ENCODE data around the gene CLDN7.

CLDN7 gene

DNA sequence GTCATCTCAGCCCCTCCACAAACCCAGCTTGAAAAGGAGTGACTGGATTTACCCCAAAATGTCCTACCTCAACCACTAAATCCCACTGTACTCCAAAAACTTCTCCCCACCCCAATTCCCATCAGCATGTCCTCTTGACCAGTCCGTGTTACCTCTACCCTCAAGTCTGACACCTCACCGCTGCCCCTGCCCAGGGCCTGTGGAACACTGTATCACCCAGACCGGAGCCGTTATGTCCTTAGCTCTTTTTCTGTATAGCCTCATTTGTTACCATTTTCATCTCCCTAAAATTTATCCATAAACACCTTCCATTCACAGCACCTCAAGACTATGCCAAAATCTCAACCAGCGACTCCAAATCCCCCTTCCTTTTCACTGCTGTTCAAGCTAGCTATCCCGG, 25.5 kb downstream of the CLDN7 start:
- no peak for DNase-seq (ENCODE audit: low read depth)

GRCh38 chr17:7235693-7236665, 26.3 kb downstream of the CLDN7 start:
- DNase-seq (ENCODE audit: low read depth) = no peak

- DNase-seq (ENCODE audit: low read depth) = peak; percentile 89
Observed at GRCh38 chr17:7234083-7234951, 28.0 kb downstream of the CLDN7 start, which contains the start of gene DVL2. DVL2 (minus strand) TSS chr17:7234517; CDS start chr17:7234262, 255 bp downstream.

DNA sequence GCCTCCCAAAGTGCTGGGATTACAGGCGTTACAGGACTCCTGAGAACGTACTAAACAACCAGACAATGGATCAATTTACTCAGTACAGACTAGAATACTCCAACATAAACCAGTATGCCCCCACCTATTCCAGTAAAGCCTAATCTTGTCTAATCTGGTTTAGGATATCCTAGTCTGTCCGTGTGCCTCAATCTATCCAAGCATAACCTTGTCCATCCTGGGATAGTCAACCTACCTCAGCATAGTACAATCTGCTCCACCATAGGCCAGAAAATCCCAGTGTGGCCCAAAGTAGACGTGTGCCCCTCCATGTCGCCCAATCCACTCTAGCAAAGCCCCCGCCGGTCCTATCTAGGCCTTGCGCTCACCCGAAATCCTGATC, 28.6 kb downstream of the CLDN7 start:
- no peak for DNase-seq (ENCODE audit: low read depth)

- DNase-seq (ENCODE audit: low read depth) = no peak
Observed at GRCh38 chr17:7232114-7232513, 30.2 kb downstream of the CLDN7 start.

GRCh38 chr17:7229504-7229903, 32.8 kb downstream of the CLDN7 start:
- no peak for DNase-seq (ENCODE audit: low read depth)

DNA sequence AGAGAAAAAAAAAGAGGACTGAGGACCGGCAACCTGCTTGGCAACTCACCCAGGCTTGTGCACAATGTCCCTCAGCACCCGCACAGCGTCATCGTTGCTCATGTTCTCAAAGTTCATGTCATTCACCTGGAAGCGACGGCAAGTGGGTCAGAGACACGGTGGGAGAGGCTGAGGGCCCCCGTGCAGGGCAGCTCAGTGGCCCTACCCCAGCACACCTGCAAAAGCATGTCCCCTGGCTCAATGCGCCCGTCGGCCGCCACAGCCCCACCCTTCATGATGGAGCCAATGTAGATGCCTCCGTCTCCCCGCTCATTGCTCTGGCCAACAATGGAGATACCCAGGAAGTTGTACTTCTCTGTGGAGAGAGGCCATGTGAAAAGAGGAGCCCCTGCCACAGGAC, 33.4 kb downstream of the CLDN7 start:
- no peak for DNase-seq (ENCODE audit: low read depth)

GRCh38 chr17:7226721-7227710, 35.3 kb downstream of the CLDN7 start:
- DNase-seq (ENCODE audit: low read depth) = no peak

DNA sequence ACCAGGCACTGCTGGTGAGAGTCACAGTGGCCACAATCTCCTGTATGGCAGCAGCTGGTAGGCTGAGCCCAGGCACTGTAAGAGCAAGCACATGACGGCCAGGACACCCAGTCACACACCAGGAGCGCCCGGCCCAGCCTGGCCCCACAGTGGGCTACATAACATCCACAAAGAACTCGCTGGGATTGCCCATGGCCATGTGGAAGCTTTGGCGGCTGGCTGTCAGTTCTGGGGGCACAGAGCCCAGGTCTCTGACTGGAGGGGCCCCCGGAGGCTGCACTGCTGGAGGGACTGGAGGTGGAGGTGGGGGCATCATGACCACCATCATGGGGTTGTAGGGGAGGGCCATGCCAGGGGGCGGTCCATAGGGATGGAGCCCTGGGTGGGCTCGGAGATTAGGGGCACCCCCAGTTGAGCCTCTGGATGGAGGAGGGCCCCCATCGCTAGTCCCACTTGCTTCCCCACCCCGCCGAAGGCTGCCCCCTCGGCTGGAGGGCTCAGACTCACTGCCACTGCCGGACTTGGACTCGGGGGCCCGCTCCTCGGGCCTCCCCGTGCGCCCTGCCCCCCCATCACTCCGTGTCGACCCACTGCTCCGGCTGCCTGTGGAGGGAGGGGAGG, 36.5 kb downstream of the CLDN7 start:
- no peak for DNase-seq (ENCODE audit: low read depth)

DNA sequence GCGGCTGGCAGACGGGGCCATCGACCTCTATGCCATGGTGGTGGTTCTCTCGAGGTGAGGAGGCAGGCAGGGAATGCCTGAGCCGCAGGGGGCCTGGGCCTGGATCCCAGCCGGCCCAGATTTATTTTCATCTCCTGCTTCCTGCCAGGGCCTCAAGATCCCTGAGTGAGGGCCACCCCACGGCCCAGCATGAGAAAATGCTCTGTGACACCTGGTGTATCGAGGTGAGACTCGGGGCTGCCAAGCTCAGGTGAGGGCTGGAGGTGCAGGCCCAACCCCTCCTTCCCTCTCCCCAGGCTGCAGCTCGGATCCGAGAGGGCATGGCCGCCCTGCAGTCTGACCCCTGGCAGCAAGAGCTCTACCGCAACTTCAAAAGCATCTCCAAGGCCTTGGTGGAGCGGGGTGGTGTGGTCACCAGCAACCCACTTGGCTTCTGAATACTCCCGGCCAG, 37.6 kb downstream of the CLDN7 start:
- DNase-seq (ENCODE audit: low read depth) = no peak

DNA sequence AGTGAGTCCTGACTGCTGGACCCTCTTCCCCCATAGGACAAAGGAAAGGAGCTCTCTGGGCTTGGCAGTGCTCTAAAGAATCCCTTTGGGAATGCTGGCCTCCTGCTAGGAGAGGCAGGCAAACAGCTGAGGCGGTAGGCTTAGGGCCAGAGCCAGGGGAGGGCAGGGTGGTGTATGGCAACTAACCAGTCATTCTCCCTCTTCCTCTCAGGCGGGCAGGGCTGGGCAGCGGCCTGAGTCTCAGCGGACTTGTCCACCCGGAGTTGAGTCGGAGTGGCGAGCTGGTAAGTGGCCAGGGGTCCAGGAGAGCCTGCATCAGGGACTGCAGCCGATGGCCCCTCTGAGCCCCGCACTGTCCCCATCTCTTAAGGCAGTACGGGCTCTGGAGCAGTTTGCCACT, 38.2 kb downstream of the CLDN7 start:
- DNase-seq (ENCODE audit: low read depth) = no peak

GRCh38 chr17:7223375-7223774, 38.9 kb downstream of the CLDN7 start:
- DNase-seq (ENCODE audit: low read depth) = no peak

DNA sequence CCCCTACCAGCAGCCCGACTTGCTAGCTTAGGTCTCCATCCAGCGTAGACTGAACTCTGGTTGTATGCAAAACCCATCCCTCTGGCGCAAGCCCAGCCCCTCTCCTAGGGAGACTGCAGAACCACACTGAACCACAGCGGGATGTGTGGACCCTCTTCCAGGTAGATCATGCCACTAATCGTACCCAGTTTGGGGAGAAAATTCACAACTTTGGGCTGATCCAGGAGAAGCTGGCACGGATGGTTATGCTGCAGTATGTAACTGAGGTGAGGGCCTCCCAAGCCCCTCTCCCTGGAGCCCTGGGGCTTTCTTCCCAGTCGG, 39.3 kb downstream of the CLDN7 start:
- DNase-seq (ENCODE audit: low read depth) = no peak

DNA sequence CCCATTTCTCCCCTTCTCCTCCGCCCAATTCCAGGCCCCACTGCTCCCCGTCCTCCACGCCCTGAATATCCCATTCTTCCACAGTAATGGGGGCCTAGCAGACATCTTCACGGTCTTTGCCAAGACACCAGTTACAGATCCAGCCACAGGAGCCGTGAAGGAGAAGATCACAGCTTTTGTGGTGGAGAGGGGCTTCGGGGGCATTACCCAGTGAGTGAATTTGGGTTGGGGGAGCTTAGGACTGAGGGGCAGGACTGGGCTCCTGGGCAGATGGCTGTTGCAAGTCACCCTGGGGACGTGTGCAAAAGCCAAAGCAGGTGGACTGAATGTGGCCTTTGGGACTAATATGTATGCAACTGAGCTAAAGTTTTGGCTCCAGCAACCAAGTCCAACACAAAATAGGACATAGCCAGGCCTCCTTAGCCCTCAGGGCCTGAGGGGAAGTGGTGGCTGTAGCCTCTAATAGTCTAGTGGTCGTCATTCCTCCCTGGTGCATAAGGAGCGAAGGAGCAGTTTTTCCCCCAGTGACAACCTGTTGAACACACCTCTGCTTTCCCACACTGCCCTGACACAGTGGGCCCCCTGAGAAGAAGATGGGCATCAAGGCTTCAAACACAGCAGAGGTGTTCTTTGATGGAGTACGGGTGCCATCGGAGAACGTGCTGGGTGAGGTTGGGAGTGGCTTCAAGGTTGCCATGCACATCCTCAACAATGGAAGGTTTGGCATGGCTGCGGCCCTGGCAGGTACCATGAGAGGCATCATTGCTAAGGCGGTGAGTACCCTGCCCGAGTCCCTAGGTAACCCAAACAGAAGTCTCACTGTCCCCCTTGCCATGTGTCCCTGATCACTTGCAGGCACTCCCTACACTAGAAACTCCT, 39.9 kb downstream of the CLDN7 start:
- DNase-seq (ENCODE audit: low read depth) = no peak

DNA sequence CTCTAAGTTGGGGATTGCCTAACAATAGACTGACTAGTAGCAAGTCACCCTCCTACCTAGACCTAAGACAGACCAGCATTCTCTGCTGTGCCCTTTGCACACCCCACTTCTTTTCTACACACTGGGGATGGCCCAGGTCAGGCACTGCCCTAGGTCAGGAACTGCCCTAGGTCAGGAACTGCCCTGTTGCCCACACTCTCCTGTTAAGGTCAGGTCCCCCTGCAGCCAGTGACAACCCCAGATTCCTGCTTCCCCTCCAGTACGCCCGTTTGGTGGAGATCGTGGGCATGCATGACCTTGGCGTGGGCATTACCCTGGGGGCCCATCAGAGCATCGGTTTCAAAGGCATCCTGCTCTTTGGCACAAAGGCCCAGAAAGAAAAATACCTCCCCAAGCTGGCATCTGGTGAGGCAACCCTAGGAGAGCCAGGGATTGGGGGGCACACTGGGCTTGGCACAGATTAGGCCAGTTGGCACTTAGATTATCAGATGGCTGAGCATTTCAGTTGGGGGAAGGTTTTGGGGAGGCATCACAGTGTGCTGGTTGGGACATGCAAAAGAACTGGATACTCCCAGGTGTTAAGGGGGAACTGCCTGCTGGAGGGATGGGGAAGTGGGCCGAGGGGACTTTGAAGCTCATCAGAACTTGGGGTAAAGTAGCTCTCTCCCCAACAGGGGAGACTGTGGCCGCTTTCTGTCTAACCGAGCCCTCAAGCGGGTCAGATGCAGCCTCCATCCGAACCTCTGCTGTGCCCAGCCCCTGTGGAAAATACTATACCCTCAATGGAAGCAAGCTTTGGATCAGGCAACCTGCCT, 40.8 kb downstream of the CLDN7 start:
- no peak for DNase-seq (ENCODE audit: low read depth)

GRCh38 chr17:7220593-7221277, 41.5 kb downstream of the CLDN7 start:
- no peak for DNase-seq (ENCODE audit: low read depth)

- DNase-seq (ENCODE audit: low read depth) = peak; percentile 60
Observed at GRCh38 chr17:7219812-7220592, 42.3 kb downstream of the CLDN7 start, which contains the start of the genes ACADVL and DLG4. ACADVL (plus strand) TSS chr17:7219938; CDS start chr17:7219985, 47 bp downstream. DLG4 (minus strand) TSS chr17:7219836.

All from stimulated activated CD8-positive, alpha-beta memory T cell treated with anti-CD3 and anti-CD28 coated beads, Interleukin-15, amount 100 ng/mL, for 24 hours (primary cell).